K562 (cell line): ENCODE data around the gene CALD1. TPM values are rescaled to one million over a fixed set of nuclear protein-coding genes. Genes with fewer than 3 reads are reported as not detected.

Experiments used
- BCL6 ChIP-seq: fragments of 250-450 bp; sonication (Bioruptor Pico); IDR thresholded peaks from 2 replicates; pipeline ENCODE4 v1.4.0; 2020
- CBX5 ChIP-seq: IDR thresholded peaks from 2 replicates; pipeline ENCODE4 v1.6.1; 2014; ENCODE audit warnings: low read depth, borderline replicate concordance
- ELK3 ChIP-seq: fragments of 450-650 bp; formaldehyde crosslinking; IDR thresholded peaks from 2 replicates; pipeline ENCODE4 v1.4.0; 2020; ENCODE audit warnings: mild to moderate bottlenecking
- EZH2 ChIP-seq: IDR thresholded peaks from 2 replicates; pipeline ENCODE4 v1.6.1; 2012; ENCODE audit warnings: low read depth, mild to moderate bottlenecking, inconsistent platforms, low read length, borderline replicate concordance
- HNRNPK ChIP-seq: fragments of 200-400 bp; formaldehyde crosslinking; IDR thresholded peaks from one replicate; pipeline ENCODE4 v1.6.1; 2018; ENCODE audit warnings: mild to moderate bottlenecking, low read depth, low read length; ENCODE audit not compliant: poor library complexity, severe bottlenecking
- IFI16 ChIP-seq: fragments of 250-450 bp; sonication (Bioruptor Pico); IDR thresholded peaks from 2 replicates; pipeline ENCODE4 v2.1.2; 2022; ENCODE audit warnings: mild to moderate bottlenecking, inconsistent platforms
- KAT2B ChIP-seq: IDR thresholded peaks from one replicate; pipeline ENCODE4 v1.6.1; 2012; ENCODE audit warnings: low read depth, mild to moderate bottlenecking, control low read depth, inconsistent platforms, low read length, moderate library complexity
- MTA1 ChIP-seq: fragments of 450-650 bp; IDR thresholded peaks from 2 replicates; pipeline ENCODE4 v1.6.1; 2017; ENCODE audit warnings: borderline replicate concordance
- NR0B1 ChIP-seq: fragments of 450-650 bp; IDR thresholded peaks from one replicate; pipeline ENCODE4 v1.6.1; 2018; ENCODE audit warnings: mild to moderate bottlenecking, moderate library complexity; ENCODE audit not compliant: partially characterized antibody
- RBM15 ChIP-seq: fragments of 200-400 bp; formaldehyde crosslinking; IDR thresholded peaks from 2 replicates; pipeline ENCODE4 v1.6.1; 2018; ENCODE audit warnings: mild to moderate bottlenecking, low read length, moderate library complexity; ENCODE audit not compliant: insufficient read depth
- TAF1 ChIP-seq: IDR thresholded peaks from 2 replicates; pipeline ENCODE4 v1.6.1; 2011; ENCODE audit warnings: mild to moderate bottlenecking, low read length, moderate library complexity; ENCODE audit not compliant: insufficient read depth, control insufficient read depth, severe bottlenecking; ENCODE audit errors: extremely low read depth
- ZNF445 ChIP-seq: fragments of 250-450 bp; sonication (Bioruptor Pico); IDR thresholded peaks from 2 replicates; pipeline ENCODE4 v1.4.0; 2020; ENCODE audit warnings: low read depth, mild to moderate bottlenecking, moderate library complexity
- ZNF707 ChIP-seq: fragments of 250-450 bp; sonication (Bioruptor Pico); conservative IDR thresholded peaks from 2 replicates; pipeline ENCODE4 v1.8.0; 2022; ENCODE audit warnings: inconsistent platforms, mild to moderate bottlenecking, moderate library complexity
- polyA plus RNA-seq, 8 experiments: library from polyadenylated mRNA; depleted of rRNA in 4 of 8; stranded (reverse) in 5 of 8; unstranded in 3 of 8; fragments of >200 nt; fragmentation: Nextera tagmentation in 2 of 8; fragmentation: Illumina TruSeq in 1 of 8; extraction: Ambion mirVana in 2 of 8; extraction: Trizol in 1 of 8; gene quantifications; 2 replicates each; pipeline versions ENCODE4 v1.2.1 to v1.2.3, GENCODE V29; 2011 to 2014; ENCODE audit warnings: inconsistent platforms in 1 of 8, missing spikeins in 1 of 8
- total RNA-seq, 7 experiments: library from RNA; depleted of rRNA in 6 of 7; stranded (reverse); fragments of >200 nt in 6 of 7; fragmentation: Illumina TruSeq in 2 of 7; extraction: Trizol in 2 of 7; gene quantifications; 2 replicates each; pipeline versions ENCODE4 v1.2.1 to v1.2.3, GENCODE V29; 2011 to 2021; ENCODE audit warnings: low replicate concordance in 1 of 7
- TF ChIP-seq, protein P1 (sequence below): sonication (generic); formaldehyde crosslinking; IDR thresholded peaks from 2 replicates; pipeline ENCODE4 v1.8.0; 2022; ENCODE audit warnings: missing genetic modification reagents, mild to moderate bottlenecking, moderate library complexity, borderline replicate concordance

Gene CALD1
- total and polyA plus RNA-seq, 9 of the 15 experiments (the other 6 are each of a cell fraction or from before 2014, with no cell fraction given) = 0.40 TPM; not detected in 8

DNA sequence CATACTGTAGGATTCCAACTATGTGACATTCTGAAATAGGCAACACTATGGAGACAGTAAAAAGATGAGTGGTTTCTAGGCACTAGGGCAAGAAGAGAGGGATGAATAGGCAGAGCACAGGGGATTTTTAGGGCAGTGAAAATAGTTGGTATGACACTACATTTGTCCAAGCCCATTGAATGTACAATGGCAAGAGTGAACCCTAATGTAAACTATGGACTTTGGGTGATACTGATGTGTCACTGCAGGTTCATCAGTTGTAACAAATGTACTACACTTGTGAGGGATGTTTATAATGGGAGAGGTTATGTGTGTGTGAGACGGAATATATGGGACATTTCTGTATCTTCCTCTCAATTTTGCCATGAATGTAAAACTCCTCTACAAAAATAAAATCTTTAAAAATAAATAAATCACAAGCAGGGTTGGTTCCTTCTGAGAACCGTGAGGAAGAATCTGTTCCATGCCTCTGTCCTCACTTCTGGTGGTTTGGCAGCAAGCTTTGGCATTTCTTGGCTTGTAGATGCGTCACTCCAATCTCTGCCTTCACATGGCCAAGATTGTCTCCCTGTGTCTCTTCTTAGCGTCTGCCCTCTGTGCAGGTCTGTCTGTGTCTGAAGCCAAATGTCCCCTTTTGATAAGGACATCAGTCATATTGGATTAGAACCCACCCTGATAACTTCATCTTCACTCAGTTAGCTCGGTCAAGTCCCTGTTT lies 123.8 kb downstream of the CALD1 start (continued):
- TF ChIP-seq IFI16 (CRISPR knock-in tag) = no peak
- TF ChIP-seq MTA1 = no peak
- TF ChIP-seq ELK3 (CRISPR knock-in tag) = no peak
- no peak for TF ChIP-seq TAF1
- TF ChIP-seq ZNF707 = no peak
- no peak for TF ChIP-seq EZH2
- TF ChIP-seq ZNF445 (CRISPR knock-in tag) = no peak
- no peak for TF ChIP-seq RBM15
- TF ChIP-seq BCL6 = no peak
- no peak for TF ChIP-seq HNRNPK
- TF ChIP-seq CBX5 = no peak
- no peak for TF ChIP-seq KAT2B
- no peak for TF ChIP-seq NR0B1
- TF ChIP-seq, protein P1, sequence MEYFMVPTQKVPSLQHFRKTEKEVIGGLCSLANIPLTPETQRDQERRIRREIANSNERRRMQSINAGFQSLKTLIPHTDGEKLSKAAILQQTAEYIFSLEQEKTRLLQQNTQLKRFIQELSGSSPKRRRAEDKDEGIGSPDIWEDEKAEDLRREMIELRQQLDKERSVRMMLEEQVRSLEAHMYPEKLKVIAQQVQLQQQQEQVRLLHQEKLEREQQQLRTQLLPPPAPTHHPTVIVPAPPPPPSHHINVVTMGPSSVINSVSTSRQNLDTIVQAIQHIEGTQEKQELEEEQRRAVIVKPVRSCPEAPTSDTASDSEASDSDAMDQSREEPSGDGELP (CRISPR knock-in tag) = no peak
